NCI-H187 treated with DMSO at 0.1 percent for 48 hours (cell line): ENCODE data around the gene SRPRB.

ENCODE experiments used
- DNase-seq: peaks from one replicate; lab custom pipeline; 2025; lab: John Stamatoyannopoulos, UW

Gene SRPRB

DNA sequence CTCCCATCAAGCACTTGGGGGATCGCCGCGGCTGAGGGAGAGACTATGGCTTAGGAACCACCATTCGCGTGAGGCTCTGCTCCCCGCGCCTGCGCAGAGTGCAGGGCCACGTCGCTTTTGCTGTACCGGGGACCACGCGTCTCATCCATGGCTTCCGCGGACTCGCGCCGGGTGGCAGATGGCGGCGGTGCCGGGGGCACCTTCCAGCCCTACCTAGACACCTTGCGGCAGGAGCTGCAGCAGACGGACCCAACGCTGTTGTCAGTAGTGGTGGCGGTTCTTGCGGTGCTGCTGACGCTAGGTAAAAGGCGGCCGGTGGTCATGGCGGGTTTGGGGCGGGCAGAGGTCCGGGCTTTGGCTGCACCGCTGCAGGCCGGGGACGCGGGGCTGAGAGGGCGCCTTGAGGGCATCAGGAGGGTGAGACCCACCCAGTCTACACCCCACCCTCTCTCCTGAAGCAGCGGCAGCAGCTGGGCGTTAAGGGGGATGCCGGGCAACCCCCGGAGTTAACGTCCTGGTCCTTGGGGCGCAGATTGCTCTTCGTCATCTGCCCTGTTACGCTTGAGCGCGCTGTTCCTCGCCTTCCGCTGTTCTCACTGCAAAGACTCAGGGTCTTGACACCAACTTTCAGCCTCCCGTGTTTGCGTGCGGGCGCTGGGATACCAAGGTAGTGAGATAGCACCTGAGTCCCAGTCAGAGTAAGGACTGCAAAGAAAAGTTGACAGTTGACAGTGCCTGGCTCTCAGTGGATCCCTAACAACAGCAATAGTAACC lies at the start of gene SRPRB:
Gene SRPRB (plus strand): TSS at position 114 of the 774 bp plus-strand sequence. CDS start 34 bp downstream, at position 148.
- peak; percentile 78 for DNase-seq

- no peak for DNase-seq
Observed at GRCh38 chr3:133756716-133757694, 48.6 kb upstream of the SRPRB start.

DNA sequence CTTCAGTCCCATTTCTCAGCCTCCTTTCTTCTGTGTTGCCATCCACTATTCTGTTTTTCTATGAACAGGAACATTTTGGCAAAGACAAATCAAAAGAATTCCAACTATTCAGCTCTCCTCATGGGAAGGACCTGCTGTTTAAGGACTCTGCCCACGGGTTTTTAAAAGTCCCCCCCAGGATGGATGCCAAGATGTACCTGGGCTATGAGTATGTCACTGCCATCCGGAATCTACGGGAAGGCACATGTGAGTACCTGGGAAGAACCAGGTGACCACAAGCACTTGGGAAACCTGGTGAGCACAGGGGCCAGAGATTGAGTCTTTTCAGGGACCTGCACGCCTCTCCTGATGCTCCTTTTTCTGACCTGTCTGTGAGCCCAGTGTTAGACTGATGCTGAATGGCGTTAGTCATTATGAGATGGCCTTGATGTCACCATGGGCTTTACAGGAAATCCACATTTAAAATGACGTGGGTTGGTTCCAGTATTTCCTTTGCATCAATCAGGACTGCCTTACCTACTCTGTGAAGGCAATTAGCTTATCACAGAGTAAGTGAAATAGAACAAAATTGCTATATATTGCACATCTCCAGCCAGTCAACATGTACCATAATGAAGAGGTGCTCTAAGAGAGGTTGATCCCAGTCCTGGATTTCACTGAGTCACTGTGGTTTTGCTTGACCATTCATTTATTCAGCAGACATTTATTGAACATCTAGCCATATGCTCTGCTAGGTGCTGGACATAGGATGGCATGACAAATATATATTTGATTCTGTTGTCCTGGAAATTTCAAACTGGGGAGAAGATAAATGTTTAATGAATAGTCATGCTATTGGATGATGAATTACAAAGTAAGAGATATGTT lies 47.7 kb upstream of the SRPRB start:
- DNase-seq: no peak

DNA sequence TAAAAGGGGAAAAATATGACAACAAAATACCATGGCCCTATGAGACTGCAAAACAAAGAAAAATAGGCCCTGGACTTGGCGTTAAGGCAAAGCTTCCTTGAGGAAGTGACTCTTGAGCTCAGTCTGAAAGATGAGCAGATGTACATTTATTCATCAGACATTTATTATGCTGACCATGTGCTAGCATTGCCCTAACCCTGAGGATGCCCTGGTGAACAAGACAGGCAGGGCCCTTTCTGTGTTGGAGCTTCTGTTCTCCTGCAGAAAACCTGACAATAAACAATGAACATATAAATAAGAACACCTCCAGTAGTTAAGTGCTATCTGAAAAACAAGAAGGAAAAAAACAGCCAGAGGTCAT lies 47.1 kb upstream of the SRPRB start:
- DNase-seq: no peak

- DNase-seq: no peak
Observed at GRCh38 chr3:133758964-133759739, 46.5 kb upstream of the SRPRB start.

DNA sequence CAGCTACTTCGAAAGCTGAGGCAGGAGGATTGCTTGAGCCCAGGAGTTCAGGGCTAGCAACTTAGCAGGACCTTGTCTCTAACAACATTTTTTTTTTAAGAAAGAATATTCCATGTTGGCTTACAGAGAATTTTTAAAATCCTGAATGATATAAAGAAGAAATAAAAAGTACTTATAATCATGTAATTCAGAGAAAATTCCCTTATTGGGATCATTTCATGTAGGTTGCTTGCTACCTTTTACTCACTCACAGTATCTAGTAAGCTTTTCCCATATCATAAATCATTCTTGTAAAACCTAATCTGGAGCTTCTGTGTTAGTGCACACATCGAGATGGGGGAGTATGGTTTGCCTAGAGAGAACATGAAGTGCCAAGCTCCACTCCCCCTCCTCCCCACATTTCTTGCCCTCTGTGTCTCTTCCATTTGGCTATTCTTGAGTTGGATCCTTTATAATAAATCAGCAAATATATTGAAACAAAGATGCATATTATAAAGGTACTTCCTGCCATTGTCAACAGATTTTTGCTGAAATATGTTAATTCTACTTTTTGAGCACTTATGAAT lies 45.8 kb upstream of the SRPRB start:
- DNase-seq: no peak

- no peak for DNase-seq
Observed at GRCh38 chr3:133760916-133761315, 44.7 kb upstream of the SRPRB start.

DNA sequence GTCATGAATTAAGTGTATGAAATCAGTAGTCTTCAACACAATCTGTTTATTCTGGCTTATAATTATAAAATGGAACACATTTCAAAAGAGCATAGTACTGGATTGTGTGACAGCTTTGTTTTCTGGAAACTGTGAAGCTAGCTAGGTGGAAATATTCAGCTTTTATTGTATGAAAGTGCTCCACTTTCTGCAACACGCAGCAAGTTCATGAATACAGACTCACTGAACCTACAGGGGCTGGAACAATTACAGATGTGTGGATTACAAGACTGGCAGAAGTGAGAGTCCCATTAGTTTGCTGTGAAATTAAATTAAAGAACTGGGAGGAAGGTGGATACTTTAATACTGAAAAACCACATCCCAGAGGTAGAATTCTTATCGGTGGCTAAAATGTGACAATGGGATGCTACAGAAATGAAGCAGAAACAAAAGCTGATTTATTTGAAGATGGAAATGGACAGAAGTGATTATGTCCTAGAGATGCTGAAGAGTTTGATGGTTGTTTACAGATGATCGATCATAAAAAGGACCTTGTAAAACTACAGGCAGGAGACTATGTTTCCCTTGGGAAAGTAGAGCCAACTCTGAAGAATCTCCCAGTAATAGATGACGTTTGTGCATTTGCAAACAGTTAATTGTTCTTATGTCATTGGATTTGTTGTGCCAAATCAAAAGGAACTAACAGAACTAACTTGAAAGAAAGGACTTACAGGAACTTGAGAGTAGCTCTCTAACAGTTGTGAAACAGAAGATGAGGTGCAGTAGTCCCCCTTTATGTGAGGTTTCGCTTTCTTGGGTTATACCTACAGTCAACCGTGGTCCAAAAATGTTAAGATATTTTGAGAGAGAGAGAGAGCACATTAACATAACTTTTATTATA lies 43.8 kb upstream of the SRPRB start:
- no peak for DNase-seq

- no peak for DNase-seq
Observed at GRCh38 chr3:133762539-133762938, 43.1 kb upstream of the SRPRB start.

- DNase-seq: no peak
Observed at GRCh38 chr3:133763797-133764683, 41.6 kb upstream of the SRPRB start.

GRCh38 chr3:133765256-133765655 lies 40.4 kb upstream of the SRPRB start:
- DNase-seq: no peak

DNA sequence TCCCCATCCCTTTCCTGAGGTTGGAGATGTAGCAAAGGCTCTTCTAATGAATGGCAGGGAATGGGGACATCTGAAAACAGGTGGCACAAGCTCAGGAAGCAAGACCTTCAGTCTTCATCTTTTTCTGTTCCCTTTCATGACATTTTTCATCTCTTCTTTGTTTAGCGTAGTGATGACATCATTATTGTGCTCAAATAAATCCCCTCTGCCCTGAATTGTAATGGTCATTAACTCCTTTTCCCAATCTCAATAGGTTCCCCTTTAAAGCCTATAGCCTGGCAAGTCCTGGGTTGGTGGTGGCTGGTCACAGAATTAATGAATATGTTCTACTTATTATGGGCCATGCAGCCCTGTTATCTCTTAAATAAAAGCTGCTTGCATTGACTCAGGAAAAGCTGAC lies 38.0 kb upstream of the SRPRB start:
- no peak for DNase-seq

DNA sequence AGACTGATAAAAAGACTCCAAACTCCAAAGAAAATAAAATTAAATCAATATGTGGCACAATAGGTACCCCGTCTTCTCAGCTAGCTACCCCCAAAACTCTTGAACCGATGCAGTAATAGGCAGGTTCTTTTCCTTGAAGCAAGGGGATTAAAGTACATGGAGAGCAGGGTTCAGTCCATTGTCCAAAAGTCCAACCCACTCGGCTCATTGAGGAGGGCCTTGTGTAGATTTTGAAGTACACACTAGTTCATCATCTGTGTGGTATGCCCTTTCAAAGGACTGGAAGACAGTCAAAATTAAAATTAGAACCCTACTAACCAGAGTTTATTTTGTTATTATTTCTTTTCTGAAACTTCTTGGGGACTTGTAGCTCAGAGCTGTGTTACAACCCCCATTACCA lies 36.1 kb upstream of the SRPRB start:
- no peak for DNase-seq

GRCh38 chr3:133773732-133774131 lies 31.9 kb upstream of the SRPRB start:
- no peak for DNase-seq

DNA sequence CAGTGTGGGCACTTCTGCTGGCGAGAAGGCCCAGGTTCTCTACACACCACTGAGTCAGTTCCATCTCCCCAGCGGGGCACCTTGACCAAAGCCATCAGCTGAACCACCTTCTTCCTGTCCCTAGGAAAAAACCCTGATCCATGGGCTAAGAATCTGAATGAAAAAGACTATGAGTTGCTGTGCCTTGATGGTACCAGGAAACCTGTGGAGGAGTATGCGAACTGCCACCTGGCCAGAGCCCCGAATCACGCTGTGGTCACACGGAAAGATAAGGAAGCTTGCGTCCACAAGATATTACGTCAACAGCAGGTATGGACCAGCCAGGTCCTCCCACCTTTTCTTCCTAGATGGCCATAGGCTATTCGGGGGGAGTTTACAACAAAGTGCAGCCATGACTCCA lies 30.3 kb upstream of the SRPRB start:
- no peak for DNase-seq

DNA sequence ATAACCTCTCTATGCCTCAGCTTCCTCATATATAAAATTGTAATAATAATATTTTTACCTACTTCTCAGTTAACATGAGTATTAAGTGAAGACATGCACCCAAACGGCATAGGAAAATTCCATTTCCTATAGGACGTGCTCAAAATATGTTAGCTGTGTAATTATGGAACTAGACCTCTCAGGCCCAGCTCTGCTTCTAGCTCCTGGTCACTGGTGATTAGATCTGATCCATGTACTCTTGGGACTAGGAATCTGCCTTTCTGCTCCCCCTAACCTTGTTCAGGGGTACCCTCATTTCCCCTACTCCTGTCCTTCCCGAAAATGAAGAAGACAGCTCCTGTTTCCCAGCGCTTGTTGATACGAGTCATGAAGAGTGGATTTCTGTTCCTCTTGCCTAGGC lies 29.8 kb upstream of the SRPRB start:
- no peak for DNase-seq

- DNase-seq: no peak
Observed at GRCh38 chr3:133776794-133777438, 28.7 kb upstream of the SRPRB start.

DNA sequence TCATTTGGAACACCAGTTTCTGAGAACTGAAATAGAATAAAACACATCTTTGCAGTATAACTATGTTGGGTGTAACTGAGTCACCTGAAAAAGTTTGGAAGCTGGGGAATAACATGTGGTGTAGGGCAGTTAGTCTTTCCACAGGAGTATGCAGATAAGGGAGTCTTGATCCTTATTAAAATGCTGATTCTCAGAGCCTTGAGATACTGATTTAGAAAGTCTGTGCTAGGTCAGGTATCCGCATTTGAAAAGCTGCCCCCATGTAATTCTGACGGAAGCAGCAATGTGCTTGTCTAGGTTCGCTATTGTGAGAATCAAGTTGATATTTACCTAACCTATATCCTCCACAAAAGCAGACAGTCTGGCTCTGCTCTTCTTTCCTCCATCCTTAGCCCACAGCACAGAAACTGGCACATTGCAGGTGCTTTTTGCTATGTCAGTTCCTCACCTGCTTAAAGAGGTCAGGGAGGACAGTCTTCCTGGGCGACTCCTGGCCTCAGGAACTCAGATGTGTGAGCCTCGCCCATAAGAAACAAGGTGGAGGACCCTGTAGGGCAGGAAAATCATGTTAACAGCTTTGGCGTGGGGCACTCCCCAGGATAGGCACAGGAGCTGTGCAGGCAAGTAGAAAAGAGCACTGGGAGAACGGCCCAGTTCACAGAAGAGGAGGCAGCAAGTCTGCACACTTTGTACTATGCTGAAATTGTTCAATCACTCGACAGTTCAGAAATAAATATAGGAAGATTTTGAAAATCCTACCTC lies 27.6 kb upstream of the SRPRB start:
- DNase-seq: no peak
